Measurements from ENCODE around the gene MAP3K5.

The MAP3K5 gene

DNA sequence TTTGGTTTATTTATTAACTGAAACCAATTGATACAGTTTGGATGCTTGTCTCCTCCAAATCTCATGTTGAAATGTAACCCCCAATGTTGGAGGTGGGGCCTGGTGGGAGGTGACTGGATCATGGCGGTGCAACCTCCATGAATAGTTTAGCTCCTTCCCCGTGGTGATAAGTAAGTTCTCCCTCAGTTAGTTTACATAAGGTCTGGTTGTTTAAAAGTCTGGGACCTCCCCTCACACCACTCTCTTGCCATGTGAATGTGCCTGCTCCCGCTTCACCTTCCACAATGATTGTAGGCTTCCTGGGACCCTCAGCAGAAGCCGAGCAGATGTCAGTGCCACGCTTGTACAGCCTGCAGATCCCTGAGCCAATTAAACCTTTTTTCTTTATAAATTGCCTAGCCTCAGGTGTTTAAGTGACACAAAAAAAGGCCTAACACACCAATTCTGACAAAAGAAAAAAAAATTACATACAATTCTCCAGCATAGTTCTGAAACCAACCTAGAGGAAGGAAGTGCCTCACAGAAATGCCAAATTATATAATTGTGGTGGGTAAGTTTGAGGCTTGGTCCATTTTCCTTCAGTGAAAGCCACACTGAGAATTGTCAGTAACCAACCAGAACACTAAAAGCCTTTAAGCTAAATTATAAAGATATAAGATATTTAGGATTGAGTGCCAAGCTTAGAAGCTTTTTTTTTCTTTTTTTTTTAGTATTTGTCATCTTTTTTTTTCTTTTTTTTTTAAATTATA, 257.1 kb downstream of the MAP3K5 start:
- DNase-seq, result no peak

- DNase-seq, result no peak
Measured at GRCh38 chr6:136534268-136534667, 258.0 kb downstream of the MAP3K5 start.

DNA sequence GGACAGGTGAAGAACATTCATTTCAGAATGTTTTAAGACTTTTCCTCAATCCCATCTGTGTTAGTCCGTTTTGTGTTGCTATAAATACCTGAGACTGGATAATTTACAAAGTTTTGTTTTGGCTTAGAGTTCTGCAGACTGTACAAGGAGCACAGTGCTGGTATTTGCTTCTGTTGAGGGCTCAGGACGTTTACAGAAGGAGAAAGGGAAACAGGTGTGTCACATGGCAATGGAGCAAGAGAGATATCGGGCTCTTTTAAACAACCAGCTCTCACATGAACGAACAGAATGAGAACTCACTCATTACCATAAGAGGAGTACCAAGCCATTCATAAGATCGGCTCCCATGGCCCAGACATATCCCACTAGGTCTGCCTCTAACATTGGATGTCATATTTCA, 258.8 kb downstream of the MAP3K5 start:
- no peak for DNase-seq

- DNase-seq, result no peak
Measured at GRCh38 chr6:136532030-136532429, 260.2 kb downstream of the MAP3K5 start.

GRCh38 chr6:136529710-136530109, 262.6 kb downstream of the MAP3K5 start:
- DNase-seq, result no peak

DNA sequence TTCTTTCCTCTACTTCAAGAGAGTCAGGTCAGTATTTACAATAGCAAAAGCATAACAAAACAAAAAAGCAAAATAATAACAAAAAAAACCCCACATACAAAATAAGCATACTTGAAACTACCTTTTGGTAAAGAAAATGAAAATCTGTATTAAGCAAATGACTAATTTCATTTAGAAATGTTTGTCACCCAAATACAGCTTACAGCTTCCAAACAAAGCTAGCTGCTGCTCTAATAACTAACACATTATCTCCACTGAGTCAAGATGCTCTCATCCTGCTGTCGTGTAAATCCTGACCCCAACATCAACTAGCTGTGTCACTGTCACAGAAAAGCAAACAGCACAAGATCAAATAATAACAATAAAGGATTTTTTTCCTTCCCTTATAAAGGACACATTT, 263.8 kb downstream of the MAP3K5 start:
- no peak for DNase-seq

DNA sequence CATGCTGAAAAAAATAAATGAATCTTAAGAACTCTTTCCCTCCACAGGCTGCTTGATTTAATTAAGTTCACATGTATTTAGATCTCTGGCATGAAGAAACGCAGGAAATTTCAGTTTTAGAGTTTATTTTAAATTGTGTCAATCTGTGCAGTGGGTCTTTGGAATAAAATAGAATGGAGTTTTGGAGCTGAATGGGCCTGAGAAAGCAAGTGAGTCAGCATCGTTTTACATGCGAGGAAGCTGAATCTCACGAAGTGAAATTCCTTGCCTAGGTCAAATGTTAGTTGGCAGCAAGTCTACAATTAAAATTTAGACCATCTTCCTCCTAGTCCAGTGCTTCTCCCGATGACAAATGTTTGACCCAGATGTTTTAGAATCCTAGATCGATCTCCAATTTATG, 264.4 kb downstream of the MAP3K5 start:
- no peak for DNase-seq

- no peak for DNase-seq
Measured at GRCh38 chr6:136526937-136527336, 265.3 kb downstream of the MAP3K5 start.

- DNase-seq, result peak; percentile 62
Measured at GRCh38 chr6:136526196-136526930, 265.9 kb downstream of the MAP3K5 start.

DNA sequence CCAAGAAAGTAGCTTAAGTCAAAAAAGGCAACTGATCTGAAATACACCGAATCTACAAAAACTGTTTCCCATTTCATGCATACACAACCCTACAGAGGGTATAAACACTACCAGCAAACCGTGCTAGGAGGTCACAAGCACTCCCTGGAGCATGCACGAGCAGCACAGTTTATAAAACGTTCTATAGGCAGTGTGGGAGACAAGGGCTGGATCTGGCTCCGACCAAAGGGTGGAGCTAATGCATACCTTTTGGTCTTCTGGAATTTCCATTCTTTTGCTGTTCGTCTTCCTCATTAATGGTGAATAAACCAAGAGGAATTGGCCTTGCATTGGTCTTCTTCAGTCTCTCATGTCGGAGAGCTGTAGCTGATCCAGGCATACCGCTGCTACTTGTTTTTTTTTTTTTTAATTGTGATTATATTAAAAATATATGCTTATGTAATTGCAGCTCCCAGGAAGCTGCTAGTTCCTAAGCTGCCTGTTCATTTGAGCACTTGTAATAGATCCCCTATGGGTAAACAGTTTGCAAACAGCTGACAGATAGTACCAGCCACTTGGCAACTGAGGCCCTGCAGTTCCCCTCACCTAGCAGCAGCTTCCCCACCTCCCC, 266.6 kb downstream of the MAP3K5 start:
- DNase-seq, result peak; percentile 21

DNA sequence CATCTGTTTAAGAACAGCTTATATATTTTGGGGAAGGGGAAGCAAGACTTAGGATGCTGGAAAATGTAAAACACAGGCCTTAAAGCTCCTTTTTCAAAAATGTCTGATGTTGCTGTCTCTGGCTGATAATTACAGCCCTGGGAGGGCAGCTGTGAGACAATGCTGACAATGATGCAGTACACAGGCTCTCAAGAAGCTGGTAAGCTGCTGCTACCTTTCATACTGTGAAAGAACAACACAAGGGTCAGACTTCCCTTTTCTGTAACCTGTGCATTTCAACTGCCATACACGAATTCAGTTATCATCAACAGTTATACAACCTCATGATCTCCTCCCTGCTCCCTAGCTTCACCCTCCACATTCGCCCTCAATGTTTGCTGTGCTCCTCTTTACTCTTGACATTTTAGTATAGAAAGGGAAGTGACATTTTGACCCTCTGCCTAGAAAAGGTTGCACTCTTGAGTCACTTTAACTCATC, 267.3 kb downstream of the MAP3K5 start:
- DNase-seq, result no peak

GRCh38 chr6:136524339-136524935, 267.8 kb downstream of the MAP3K5 start:
- no peak for DNase-seq

GRCh38 chr6:136523196-136523595, 269.1 kb downstream of the MAP3K5 start:
- no peak for DNase-seq

DNA sequence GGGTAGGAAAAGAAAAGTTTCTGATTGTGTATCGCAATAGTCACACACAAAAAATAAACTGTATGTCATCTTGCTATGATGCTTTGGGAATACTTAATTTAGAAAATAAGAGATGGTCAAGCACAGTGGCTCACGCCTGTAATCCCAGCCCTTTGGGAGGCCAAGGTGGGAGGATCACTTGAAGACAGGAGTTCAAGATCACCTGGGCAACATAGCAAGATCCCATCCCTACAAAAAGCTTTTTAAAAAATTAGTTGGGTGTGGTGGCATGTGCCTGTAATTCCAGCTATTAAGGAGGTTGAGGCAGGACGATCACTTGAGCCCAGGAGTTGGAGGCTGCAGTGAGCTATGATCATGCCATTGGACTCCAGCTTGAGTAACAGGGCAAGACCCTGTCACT, 269.6 kb downstream of the MAP3K5 start:
- no peak for DNase-seq

- no peak for DNase-seq
Measured at GRCh38 chr6:136521911-136522310, 270.4 kb downstream of the MAP3K5 start.

DNA sequence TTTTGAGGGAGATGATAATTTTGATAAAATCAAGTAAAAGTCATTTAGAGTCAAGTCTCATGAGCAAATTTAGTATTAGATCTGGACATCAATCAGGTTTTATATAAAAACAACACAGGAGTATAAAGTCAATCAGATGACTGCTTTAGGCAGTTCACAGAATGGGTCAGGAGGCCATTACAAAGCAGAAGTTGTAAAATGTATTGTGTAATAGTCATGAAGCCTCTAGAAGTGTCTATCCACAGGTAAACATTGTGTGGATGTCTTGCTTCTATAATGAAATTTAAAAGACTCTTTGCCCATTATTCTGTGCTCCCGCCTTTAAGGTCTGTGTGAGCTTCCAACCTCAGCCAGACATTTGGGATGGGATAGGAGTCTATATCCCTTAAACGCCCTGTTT, 270.9 kb downstream of the MAP3K5 start:
- DNase-seq, result no peak

DNA sequence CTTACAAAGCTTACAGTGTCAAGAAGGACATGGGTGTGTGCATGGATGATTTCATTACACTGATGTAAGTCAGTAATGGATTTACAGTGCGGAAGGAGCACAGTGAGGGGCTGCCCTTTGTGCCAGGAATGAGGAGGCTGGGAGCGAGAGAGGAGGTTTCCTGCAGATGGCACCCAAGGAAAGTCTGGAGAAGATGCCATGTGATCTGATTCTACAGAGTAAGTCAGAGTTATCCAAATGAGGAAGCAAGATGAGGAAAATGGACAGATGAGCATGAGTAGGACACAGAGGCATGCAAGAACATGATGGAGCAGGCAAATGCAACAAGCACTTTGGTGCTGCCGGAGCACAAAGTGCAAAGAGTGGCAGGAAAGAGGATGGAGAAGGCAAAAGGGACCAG, 271.8 kb downstream of the MAP3K5 start:
- DNase-seq, result no peak

- DNase-seq, result no peak
Measured at GRCh38 chr6:136517582-136517981, 274.7 kb downstream of the MAP3K5 start.

- no peak for DNase-seq
Measured at GRCh38 chr6:136517002-136517401, 275.3 kb downstream of the MAP3K5 start.

- DNase-seq, result no peak
Measured at GRCh38 chr6:136514591-136514990, 277.7 kb downstream of the MAP3K5 start.

- no peak for DNase-seq
Measured at GRCh38 chr6:136511926-136512325, 280.4 kb downstream of the MAP3K5 start.

- no peak for DNase-seq
Measured at GRCh38 chr6:136511397-136511796, 280.9 kb downstream of the MAP3K5 start.

DNA sequence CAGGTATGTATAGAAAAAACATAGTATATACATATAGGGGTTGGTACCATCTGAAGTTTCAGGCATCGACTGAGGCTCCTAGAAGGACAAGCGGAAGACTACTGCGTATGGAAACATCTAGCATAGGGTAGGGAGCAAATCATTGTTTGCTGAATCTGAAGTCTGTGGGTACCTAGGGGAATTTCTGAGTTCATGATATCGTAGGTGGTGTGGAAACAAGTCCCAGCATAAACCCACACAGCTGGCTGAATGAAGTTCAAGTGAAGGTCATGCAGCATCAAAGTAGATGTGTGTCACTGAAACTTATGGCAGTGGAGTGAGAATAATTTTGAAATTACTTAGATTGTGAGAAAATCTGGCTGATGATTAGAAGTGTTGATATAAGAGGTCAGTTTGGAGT, 281.5 kb downstream of the MAP3K5 start:
- DNase-seq, result no peak

DNA sequence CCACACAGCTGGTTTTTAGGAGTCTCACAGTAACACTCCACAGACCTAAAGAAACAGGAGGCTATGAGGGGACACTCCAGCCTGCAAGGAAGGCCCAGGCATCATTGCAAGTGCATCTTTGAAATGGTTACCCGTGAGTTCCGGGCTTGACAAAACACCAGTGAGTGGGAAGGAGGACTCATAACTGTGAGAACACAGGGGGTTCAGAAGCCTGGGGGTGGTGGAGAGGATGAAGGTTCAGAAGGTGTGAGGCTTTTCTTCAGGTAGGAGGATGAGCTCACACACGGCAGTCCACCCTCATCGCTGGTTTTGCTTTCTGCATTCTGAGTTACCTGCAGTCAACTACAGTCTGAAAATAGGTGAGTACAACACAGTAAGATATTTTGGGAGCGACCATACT, 282.0 kb downstream of the MAP3K5 start:
- DNase-seq, result no peak
